ENCODE measurements around the gene LRP5.

DNA sequence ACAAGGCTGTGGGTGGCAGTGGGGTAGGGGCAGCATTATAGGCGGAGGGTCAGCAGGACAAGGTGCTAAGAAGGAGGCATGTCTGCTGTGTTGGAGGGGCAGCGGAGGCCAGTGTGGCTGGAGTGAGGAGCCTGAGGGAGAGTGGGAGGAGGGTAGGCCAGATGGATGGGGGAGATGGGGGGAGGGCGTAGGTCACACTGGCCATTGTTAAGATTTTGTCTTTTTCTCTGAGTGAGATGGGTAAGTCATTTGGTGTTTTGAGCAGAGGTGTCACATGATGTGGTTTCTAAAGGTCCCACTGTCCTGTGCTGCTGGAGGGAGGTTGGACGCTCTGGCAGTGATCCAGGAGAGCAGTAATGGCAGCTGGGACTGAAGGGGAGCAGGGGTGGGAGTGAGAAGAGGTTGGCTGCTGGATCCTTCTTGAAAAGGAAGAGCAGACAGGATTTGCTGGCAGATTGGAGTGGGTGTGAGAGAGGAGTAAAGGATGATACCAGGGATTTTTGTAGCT, 158.0 kb downstream of the LRP5 start:
- TF ChIP-seq CTCF (IDR thresholded peaks at IDR 0.05; ENCODE audit: low read depth, low read length, poor library complexity, severe bottlenecking) (no peak), EZH2phosphoT487 (IDR thresholded peaks at IDR 0.05; ENCODE audit: borderline replicate concordance, low read length) (no peak)
